Thyroid gland (tissue), 4 donors: ENCODE results near the gene NEBL.

ENCODE experiments used
- POLR2A ChIP-seq, 2 donors: fragments of 450-650 bp; IDR thresholded peaks; one replicate each; pipeline ENCODE4 v1.6.1; 2017; ENCODE audit warnings: antibody characterized with exemption in 2 of 2, mild to moderate bottlenecking in 2 of 2, moderate library complexity in 1 of 2
- TF ChIP-seq, protein P1 (sequence below), 6 experiments: fragments of 200-600 bp in 3 of 6; fragments of 450-650 bp in 3 of 6; sonication (generic) in 3 of 6; IDR thresholded peaks; one replicate each; pipeline ENCODE4 v1.5.1; 2016 to 2019; ENCODE audit warnings: antibody characterized with exemption in 6 of 6, mild to moderate bottlenecking in 2 of 6, inconsistent platforms in 1 of 6, moderate library complexity in 1 of 6

GRCh38 chr10:20944789-20945502 lies 47.8 kb upstream of the NEBL start:
- TF ChIP-seq, protein P1, sequence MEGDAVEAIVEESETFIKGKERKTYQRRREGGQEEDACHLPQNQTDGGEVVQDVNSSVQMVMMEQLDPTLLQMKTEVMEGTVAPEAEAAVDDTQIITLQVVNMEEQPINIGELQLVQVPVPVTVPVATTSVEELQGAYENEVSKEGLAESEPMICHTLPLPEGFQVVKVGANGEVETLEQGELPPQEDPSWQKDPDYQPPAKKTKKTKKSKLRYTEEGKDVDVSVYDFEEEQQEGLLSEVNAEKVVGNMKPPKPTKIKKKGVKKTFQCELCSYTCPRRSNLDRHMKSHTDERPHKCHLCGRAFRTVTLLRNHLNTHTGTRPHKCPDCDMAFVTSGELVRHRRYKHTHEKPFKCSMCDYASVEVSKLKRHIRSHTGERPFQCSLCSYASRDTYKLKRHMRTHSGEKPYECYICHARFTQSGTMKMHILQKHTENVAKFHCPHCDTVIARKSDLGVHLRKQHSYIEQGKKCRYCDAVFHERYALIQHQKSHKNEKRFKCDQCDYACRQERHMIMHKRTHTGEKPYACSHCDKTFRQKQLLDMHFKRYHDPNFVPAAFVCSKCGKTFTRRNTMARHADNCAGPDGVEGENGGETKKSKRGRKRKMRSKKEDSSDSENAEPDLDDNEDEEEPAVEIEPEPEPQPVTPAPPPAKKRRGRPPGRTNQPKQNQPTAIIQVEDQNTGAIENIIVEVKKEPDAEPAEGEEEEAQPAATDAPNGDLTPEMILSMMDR (IDR thresholded peaks at IDR 0.05), result no peak
- TF ChIP-seq POLR2A (IDR thresholded peaks at IDR 0.05), result no peak
